PC-3 (cell line): ENCODE measurements around the gene SOX6. TPM values are rescaled to one million over a fixed set of nuclear protein-coding genes. Genes with fewer than 3 reads are reported as not detected.

Experiments
- ATAC-seq: fragments of 200-7000 bp; cut with Tn5 transposase; 2 replicates; pipeline ENCODE4 v1.9.1; 2020; ENCODE audit warnings: mild to moderate bottlenecking, moderate library complexity
- BruUV-seq: library from RNA; stranded (reverse); fragments of 400-500 nt; replicated peaks from 2 replicates; lab custom pipeline; 2021; lab: Mats Ljungman, UMichigan
- CTCF ChIA-PET: fragments of 300-600 bp; sonication (Branson Sonifier 250); formaldehyde crosslinking; loops from one replicate; lab custom pipeline; 2022; ENCODE audit warnings: antibody characterized with exemption; lab: Charles Lee
- POLR2A ChIA-PET: fragments of 300-600 bp; sonication (Branson Sonifier 250); formaldehyde crosslinking; loops from one replicate; lab custom pipeline; 2022; ENCODE audit warnings: antibody characterized with exemption; ENCODE audit not compliant: unreplicated experiment; lab: Charles Lee
- DNase-seq: peaks from one replicate; pipeline ENCODE4 v3.0.0-alpha.2; 2015
- H2AFZ ChIP-seq: fragments of 300-600 bp; sonication (generic); 2 replicates; pipeline ENCODE4 v1.6.0; 2016; ENCODE audit warnings: antibody characterized with exemption, low read length
- H3F3A ChIP-seq: fragments of 300-600 bp; sonication (generic); one replicate; pipeline ENCODE4 v1.6.0; 2017; ENCODE audit warnings: antibody characterized with exemption, low read length, control low read depth, mild to moderate bottlenecking; ENCODE audit not compliant: unreplicated experiment
- H3K27ac ChIP-seq: fragments of 300-600 bp; sonication (generic); 2 replicates; pipeline ENCODE4 v1.5.1; 2016; ENCODE audit warnings: mild to moderate bottlenecking, low read length
- H3K27me3 ChIP-seq: fragments of 300-600 bp; sonication (generic); 2 replicates; pipeline ENCODE4 v1.6.1; 2016; ENCODE audit warnings: low read length, mixed read lengths
- H3K36me3 ChIP-seq: fragments of 300-600 bp; sonication (generic); 2 replicates; pipeline ENCODE4 v1.6.1; 2016; ENCODE audit warnings: low read depth, mixed run types, low read length, mixed read lengths
- H3K4me1 ChIP-seq: fragments of 300-600 bp; sonication (generic); 2 replicates; pipeline ENCODE4 v1.5.1; 2016; ENCODE audit warnings: low read length; ENCODE audit not compliant: insufficient read depth
- H3K4me2 ChIP-seq: fragments of 300-600 bp; sonication (generic); 2 replicates; pipeline ENCODE4 v1.6.0; 2016; ENCODE audit warnings: low read length
- H3K4me3 ChIP-seq: fragments of 300-600 bp; sonication (generic); 2 replicates; pipeline ENCODE4 v1.5.1; 2016; ENCODE audit warnings: mild to moderate bottlenecking, low read length, mixed read lengths
- H3K79me2 ChIP-seq: fragments of 300-600 bp; sonication (generic); 2 replicates; pipeline ENCODE4 v1.6.1; 2017; ENCODE audit warnings: low read length, mixed read lengths
- H3K9ac ChIP-seq: fragments of 300-600 bp; sonication (generic); 2 replicates; pipeline ENCODE4 v1.6.0; 2016; ENCODE audit warnings: mild to moderate bottlenecking, low read length
- H3K9me2 ChIP-seq: fragments of 300-600 bp; sonication (generic); replicated peaks from 2 replicates; pipeline ENCODE4 v1.6.1; 2016; ENCODE audit warnings: mixed run types, low read length, mixed read lengths
- H3K9me3 ChIP-seq: fragments of 300-600 bp; sonication (generic); 2 replicates; pipeline ENCODE4 v1.6.1; 2016; ENCODE audit warnings: low read length, mixed read lengths
- H4K20me1 ChIP-seq: fragments of 300-600 bp; sonication (generic); 2 replicates; pipeline ENCODE4 v1.6.1; 2016; ENCODE audit warnings: low read length, mixed read lengths
- CTCF ChIP-seq: fragments of 300-600 bp; sonication (generic); conservative IDR thresholded peaks from 2 replicates; pipeline ENCODE4 v1.5.1; 2017; ENCODE audit warnings: antibody characterized with exemption, low read depth, mild to moderate bottlenecking, low read length
- EZH2 ChIP-seq: fragments of 300-600 bp; sonication (generic); IDR thresholded peaks from one replicate; pipeline ENCODE4 v1.6.1; 2017; ENCODE audit warnings: antibody characterized with exemption, mild to moderate bottlenecking, low read length; ENCODE audit not compliant: unreplicated experiment
- EZH2phosphoT487 ChIP-seq: fragments of 300-600 bp; sonication (generic); IDR thresholded peaks from 2 replicates; pipeline ENCODE4 v1.6.1; 2018; ENCODE audit warnings: mild to moderate bottlenecking, antibody characterized with exemption, low read length, borderline replicate concordance
- intact Hi-C: fragments of 100-400 bp; cut with micrococcal nuclease; formaldehyde crosslinking; loops from 2 replicates; pipeline ENCODE4 v1.9.0; 2023
- total RNA-seq: library from RNA; depleted of rRNA; stranded (reverse); fragments of >200 nt; gene quantifications from 2 replicates; pipeline ENCODE4 v1.2.3, GENCODE V29; 2014

The SOX6 gene
- total RNA-seq, 1 experiment from 2014 or later: not detected

DNA sequence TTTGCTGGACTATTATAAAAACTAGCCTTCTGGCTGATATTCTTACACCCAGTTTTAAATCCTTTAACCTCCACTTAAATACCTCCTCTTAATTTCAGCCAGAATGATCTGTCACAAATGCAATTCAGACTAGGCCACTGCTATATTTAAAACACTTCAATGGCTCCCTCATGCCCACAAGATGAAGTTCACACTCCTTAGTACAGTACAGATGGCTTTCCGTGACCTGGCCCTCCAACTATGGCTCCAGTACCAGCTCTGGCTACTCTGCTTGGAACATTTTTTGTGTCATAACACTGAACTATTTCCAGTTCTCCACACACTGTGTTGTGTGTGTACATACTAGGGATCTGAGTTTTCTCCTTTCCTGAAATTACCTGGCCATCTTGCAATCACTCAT lies 353.4 kb downstream of the SOX6 start:
- CTCF ChIA-PET: no interaction called here
- H3K4me1 ChIP-seq: no peaks in the 10 kb centered on the region

DNA sequence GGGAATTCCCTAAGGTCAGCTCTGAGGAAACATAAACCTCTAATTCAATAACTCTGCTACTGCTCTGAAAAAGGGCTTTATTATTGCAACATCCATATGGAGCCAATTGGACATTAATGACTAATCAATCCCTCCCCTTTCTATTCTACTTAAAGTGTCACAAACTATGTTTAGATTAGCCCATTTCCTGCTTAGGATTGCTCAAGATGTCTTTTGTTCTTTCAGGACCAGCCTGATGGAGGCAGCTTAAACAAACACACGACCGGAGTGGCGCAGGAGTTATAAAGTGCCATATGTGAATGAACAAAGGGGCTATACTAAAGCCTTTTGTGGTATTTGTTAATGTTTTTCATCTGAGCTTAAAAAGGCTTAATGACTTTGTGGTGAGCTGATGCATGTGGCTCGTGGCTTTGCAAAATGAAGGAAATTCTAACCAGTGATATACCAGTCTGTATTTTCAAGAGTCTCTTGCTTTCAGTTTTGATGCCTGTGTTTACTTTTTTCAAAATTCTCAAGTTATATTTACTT lies 354.4 kb downstream of the SOX6 start:
- H3K9me3 ChIP-seq: no peaks in the 10 kb centered on the region; the same call in 1 of the 2 replicates
- no peaks in the 10 kb centered on the region for H3K4me1 ChIP-seq
- H3K9me2 ChIP-seq: no peaks in the 10 kb centered on the region
- no peak overlapping the region for H3K4me3 ChIP-seq
- no peaks in the 10 kb centered on the region for H3K36me3 ChIP-seq
- H2AFZ ChIP-seq: no peak overlapping the region
- no peak overlapping the region for H3K9ac ChIP-seq
- BruUV-seq: no TSS peak
- H3K27me3 ChIP-seq: no peaks in the 10 kb centered on the region
- intact Hi-C loops: no loop called here
- ATAC-seq (no peak), DNase-seq (peak; percentile 30)
- no peak for TF ChIP-seq EZH2phosphoT487
- no peak for TF ChIP-seq EZH2
- ChIA-PET CTCF (no interaction called here), POLR2A (no interaction called here)
- H3K4me2 ChIP-seq: peak overlapping the region; percentile 19; the same call in 1 of the 2 replicates
- no peak overlapping the region for H3K27ac ChIP-seq
- no peaks in the 10 kb centered on the region for H3F3A ChIP-seq
- no peaks in the 10 kb centered on the region for H3K79me2 ChIP-seq
- H4K20me1 ChIP-seq: no peaks in the 10 kb centered on the region

More for the DNA sequence above, 353.4 kb downstream of the SOX6 start:
- TF ChIP-seq EZH2: no peak
- no peak for TF ChIP-seq EZH2phosphoT487
- TF ChIP-seq CTCF: no peak
- no peak overlapping the region for H3K4me3 ChIP-seq
- no peaks in the 10 kb centered on the region for H3K9me2 ChIP-seq
- H3K9me3 ChIP-seq: no peaks in the 10 kb centered on the region; the same call in 1 of the 2 replicates
- no peak overlapping the region for H3K27ac ChIP-seq
- H3K9ac ChIP-seq: no peak overlapping the region
- no peaks in the 10 kb centered on the region for H3K36me3 ChIP-seq
- H3K27me3 ChIP-seq: no peaks in the 10 kb centered on the region
- POLR2A ChIA-PET: no interaction called here
- no TSS peak for BruUV-seq
- intact Hi-C loops: no loop called here
- no peaks in the 10 kb centered on the region for H3K79me2 ChIP-seq
- no peaks in the 10 kb centered on the region for H3F3A ChIP-seq
- DNase-seq (no peak), ATAC-seq (no peak)
- no peak overlapping the region for H3K4me2 ChIP-seq
- no peak overlapping the region for H2AFZ ChIP-seq
- H4K20me1 ChIP-seq: no peaks in the 10 kb centered on the region

GRCh38 chr11:16001044-16001568 lies 355.2 kb downstream of the SOX6 start:
- H3F3A ChIP-seq: no peaks in the 10 kb centered on the region
- POLR2A ChIA-PET: no interaction called here
- ATAC-seq: no peak
- no peak for DNase-seq
- no peak overlapping the region for H2AFZ ChIP-seq
- BruUV-seq: no TSS peak
- H3K9ac ChIP-seq: no peak overlapping the region
- H3K36me3 ChIP-seq: no peaks in the 10 kb centered on the region
- H3K9me3 ChIP-seq: no peaks in the 10 kb centered on the region; the same call in 1 of the 2 replicates
- H3K27ac ChIP-seq: no peak overlapping the region
- H3K9me2 ChIP-seq: no peaks in the 10 kb centered on the region
- CTCF ChIA-PET: no interaction called here
- intact Hi-C loops: no loop called here
- no peaks in the 10 kb centered on the region for H3K79me2 ChIP-seq
- H3K27me3 ChIP-seq: no peaks in the 10 kb centered on the region
- H3K4me1 ChIP-seq: no peaks in the 10 kb centered on the region
- no peaks in the 10 kb centered on the region for H4K20me1 ChIP-seq
- no peak for TF ChIP-seq CTCF
- TF ChIP-seq EZH2phosphoT487: no peak
- no peak for TF ChIP-seq EZH2
- no peak overlapping the region for H3K4me2 ChIP-seq
- H3K4me3 ChIP-seq: no peak overlapping the region
